Activated naive CD8-positive, alpha-beta T cell treated with anti-CD3 and anti-CD28 coated beads for 36 hours (primary cell): Measurements from ENCODE around the gene LRBA. TPM values are rescaled to one million over a fixed set of nuclear protein-coding genes. Genes with fewer than 3 reads are reported as not detected.

ENCODE experiments used
- DNase-seq: peaks from one replicate; pipeline ENCODE4 v3.0.0; 2021
- H3K27ac Mint-ChIP-seq: one replicate; pipeline ENCODE4 v1.8.0; 2022; ENCODE audit warnings: mild to moderate bottlenecking, moderate library complexity, mixed read lengths
- H3K27me3 Mint-ChIP-seq: one replicate; pipeline ENCODE4 v1.8.0; 2022; ENCODE audit warnings: mild to moderate bottlenecking, mixed read lengths
- H3K36me3 Mint-ChIP-seq: one replicate; pipeline ENCODE4 v1.8.0; 2021; ENCODE audit warnings: mild to moderate bottlenecking, mixed read lengths
- H3K4me1 Mint-ChIP-seq: one replicate; pipeline ENCODE4 v1.8.0; 2021; ENCODE audit warnings: mixed read lengths
- H3K4me3 Mint-ChIP-seq: one replicate; pipeline ENCODE4 v1.8.0; 2022; ENCODE audit warnings: mild to moderate bottlenecking, moderate library complexity, mixed read lengths
- H3K9me3 Mint-ChIP-seq: one replicate; pipeline ENCODE4 v1.8.0; 2022; ENCODE audit warnings: mixed read lengths
- total RNA-seq, 2 experiments: library from RNA; stranded (reverse); gene quantifications; one replicate each; pipeline ENCODE4 v1.2.3, GENCODE V29; 2021

The LRBA gene
- total RNA-seq, 2 experiments from 2014 or later = 52.5 to 61.2 TPM

DNA sequence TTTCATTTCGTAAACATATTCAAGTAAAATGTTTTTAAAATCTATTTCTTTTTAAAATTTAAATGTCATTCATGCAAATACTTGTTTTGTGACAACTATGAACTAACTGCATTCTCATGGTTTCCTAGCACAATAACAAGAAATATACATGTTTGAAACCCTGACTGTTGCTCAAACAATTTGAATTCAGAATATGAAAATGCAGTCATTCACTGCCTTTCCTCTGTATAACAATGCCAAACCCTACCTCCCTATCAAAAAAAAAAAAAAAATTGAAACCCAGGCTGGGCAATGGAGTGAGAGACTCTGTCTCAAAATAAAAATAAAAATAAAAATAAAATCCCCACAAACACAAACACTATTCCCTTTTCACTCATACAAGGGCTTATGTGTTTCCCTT lies 391.0 kb downstream of the LRBA start:
- H3K4me3 Mint-ChIP-seq = no peak overlapping the region
- no peak for DNase-seq
- H3K36me3 Mint-ChIP-seq = peaks cover 9% of the 10 kb centered on the region
- no peaks in the 10 kb centered on the region for H3K27me3 Mint-ChIP-seq
- H3K9me3 Mint-ChIP-seq = no peaks in the 10 kb centered on the region
- peaks cover 3% of the 10 kb centered on the region for H3K4me1 Mint-ChIP-seq
- no peak overlapping the region for H3K27ac Mint-ChIP-seq

DNA sequence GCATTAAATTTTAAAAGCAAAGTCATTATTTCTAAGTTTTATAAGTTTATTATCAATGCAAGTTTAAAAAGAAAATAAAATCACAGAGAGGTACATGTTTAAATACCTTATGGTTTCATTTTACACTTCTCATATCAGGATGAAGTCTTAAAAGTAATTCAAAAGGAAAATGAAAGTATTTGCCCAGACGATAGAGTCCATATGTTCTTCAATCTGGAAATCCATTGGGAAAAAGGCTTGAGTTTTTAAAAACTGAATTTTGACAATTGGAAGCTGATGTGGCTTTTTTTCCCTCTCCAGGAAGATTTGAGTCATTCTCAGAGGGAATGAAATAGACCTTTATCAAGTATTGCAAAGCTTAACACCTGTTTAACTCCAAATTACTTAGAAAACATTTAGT lies 396.0 kb downstream of the LRBA start:
- Mint-ChIP-seq H3K27me3 (no peaks in the 10 kb centered on the region), H3K4me3 (no peak overlapping the region), H3K36me3 (peaks cover 13% of the 10 kb centered on the region), H3K9me3 (no peaks in the 10 kb centered on the region), H3K27ac (no peak overlapping the region), H3K4me1 (peaks cover 3% of the 10 kb centered on the region)
- no peak for DNase-seq

DNA sequence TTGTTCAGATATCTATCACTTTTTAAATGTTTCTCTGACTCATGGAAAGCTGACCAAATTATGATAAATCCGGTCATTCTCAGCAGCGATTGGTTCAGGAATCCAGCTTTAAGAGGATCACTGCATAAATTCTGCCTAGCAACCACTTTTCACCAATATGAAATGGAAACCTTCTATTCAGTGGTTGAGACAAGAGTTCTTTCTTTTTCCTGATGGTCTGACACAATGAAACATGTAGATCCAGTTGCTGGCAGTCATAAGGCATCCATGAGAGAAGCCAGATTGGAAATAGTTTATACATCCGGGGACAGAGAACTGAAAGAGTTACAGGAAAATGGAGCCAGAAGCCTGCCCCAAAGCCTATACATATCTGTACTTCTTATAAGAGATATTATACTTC lies 406.0 kb downstream of the LRBA start:
- H3K4me3 Mint-ChIP-seq = no peak overlapping the region

DNA sequence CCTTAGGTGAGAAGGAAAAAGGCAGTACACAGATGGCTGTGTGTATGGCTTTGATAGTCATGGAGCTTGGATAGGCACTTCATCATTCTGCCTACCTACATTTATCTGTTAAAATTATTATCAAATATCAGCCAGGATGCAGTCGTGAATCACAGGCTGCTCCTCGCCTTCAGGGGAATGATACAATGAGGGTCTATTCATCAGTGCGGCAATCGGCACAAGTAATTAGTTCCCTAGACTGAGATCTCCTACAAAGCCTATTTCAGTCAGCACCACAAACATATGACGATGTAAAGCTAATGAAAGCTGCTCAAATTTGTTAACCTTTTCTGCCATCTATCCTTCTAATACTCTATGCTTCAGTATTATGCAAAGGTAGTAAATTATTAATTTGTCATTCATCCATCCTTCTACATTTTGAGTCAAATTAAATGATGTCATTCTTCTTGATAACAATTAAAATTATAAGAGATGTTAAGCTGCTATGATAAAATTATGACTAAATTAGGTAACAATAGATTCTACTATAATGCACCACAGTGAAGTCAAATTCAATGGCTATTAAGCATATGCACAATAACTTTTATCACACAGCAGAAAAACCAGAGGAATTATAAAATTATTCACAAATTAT lies 414.2 kb downstream of the LRBA start:
- H3K9me3 Mint-ChIP-seq = no peaks in the 10 kb centered on the region
- no peaks in the 10 kb centered on the region for H3K27me3 Mint-ChIP-seq
- no peaks in the 10 kb centered on the region for H3K4me1 Mint-ChIP-seq
- no peak overlapping the region for H3K27ac Mint-ChIP-seq
- no peak overlapping the region for H3K4me3 Mint-ChIP-seq
- no peak for DNase-seq
- peaks cover 10% of the 10 kb centered on the region for H3K36me3 Mint-ChIP-seq

More for the DNA sequence above, 406.0 kb downstream of the LRBA start:
- Mint-ChIP-seq H3K4me1 (no peaks in the 10 kb centered on the region), H3K27ac (no peak overlapping the region), H3K9me3 (no peaks in the 10 kb centered on the region), H3K27me3 (no peaks in the 10 kb centered on the region), H3K36me3 (peaks cover 19% of the 10 kb centered on the region)
- DNase-seq = no peak

DNA sequence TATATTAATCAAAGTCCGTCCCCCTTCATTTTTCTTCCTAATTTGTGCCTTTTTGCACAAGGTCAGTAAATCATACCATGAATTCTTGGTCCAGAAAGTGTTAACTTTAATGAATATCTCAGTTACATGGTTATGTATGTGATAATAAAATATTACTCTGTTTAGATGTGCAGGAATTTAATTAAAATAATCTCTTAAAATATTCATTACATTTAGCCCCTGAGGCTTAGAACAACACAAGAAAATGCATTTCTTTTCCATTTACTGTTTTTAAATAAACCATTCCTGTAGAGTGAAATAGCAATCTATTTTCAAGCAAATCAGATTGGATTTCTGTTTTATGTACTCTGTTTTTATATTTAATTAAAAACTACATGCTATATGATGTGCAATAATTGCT lies 415.5 kb downstream of the LRBA start:
- H3K36me3 Mint-ChIP-seq = peaks cover 10% of the 10 kb centered on the region
- no peak for DNase-seq
- H3K9me3 Mint-ChIP-seq = no peaks in the 10 kb centered on the region
- H3K27ac Mint-ChIP-seq = no peak overlapping the region
- H3K4me3 Mint-ChIP-seq = no peak overlapping the region
- no peaks in the 10 kb centered on the region for H3K4me1 Mint-ChIP-seq
- no peaks in the 10 kb centered on the region for H3K27me3 Mint-ChIP-seq

DNA sequence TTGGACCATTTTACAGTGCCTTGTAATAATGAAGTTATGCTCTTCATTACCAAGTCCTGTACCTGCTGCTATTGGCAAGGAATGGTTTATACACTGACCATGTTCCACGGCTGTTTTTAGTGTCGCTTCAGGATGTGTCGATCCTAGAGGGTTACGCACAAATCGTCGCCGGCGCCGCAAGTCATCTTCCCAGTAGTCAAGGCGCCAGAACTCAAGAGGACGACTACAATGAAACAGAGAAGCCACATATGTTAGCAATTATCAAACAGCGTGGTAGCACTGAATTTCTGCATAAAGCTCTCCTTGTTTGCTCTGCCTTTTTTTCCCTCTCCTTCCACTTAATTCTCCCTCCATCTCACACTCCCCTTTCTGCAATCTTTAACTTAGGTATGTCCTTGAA lies 416.2 kb downstream of the LRBA start:
- Mint-ChIP-seq H3K27ac (no peak overlapping the region), H3K36me3 (peaks cover 10% of the 10 kb centered on the region), H3K27me3 (no peaks in the 10 kb centered on the region), H3K4me1 (no peaks in the 10 kb centered on the region), H3K9me3 (no peaks in the 10 kb centered on the region), H3K4me3 (no peak overlapping the region)
- no peak for DNase-seq

DNA sequence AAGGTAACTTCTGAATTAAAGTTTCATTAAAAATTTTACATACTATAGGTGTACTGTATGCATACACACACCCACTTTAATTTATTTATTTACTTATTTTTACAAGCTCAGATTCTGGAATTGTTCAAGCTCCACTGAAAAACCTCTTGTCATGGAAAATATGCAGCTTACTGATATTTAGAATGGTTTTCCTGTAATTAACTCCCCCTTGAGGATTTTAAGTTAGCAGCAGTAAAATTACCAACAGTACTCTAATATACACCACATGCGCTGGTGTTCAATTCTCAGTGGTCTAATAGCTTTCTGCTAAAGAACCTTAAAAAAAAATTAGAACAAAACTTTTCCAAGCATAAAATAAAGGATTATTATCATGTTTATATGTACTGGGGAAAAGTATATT lies 421.1 kb downstream of the LRBA start:
- no peak for DNase-seq
- Mint-ChIP-seq H3K27ac (no peak overlapping the region), H3K4me3 (no peak overlapping the region), H3K36me3 (peaks cover 8% of the 10 kb centered on the region), H3K9me3 (no peaks in the 10 kb centered on the region), H3K4me1 (no peaks in the 10 kb centered on the region), H3K27me3 (no peaks in the 10 kb centered on the region)

DNA sequence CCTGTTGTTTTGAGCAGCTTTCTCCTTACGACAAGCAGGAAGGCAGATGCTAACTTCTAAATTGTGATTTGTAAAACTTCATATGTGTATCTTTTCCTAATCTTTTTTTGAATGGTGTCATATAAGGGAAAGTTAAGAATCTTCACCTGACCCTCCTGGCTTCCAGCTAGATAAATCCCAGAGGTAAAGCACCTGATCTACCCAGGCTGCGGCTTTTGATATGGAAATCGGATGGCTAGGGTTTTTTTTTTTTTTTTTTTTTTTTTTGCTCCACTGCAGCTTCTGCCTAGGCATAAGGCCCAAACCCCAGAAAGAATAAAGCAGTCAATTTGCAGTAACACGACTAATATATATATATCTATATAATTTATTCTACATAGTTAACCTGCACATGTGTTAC lies 423.2 kb downstream of the LRBA start:
- H3K9me3 Mint-ChIP-seq = no peaks in the 10 kb centered on the region
- H3K4me1 Mint-ChIP-seq = no peaks in the 10 kb centered on the region
- DNase-seq = no peak
- no peaks in the 10 kb centered on the region for H3K27me3 Mint-ChIP-seq
- no peak overlapping the region for H3K4me3 Mint-ChIP-seq
- H3K36me3 Mint-ChIP-seq = peaks cover 9% of the 10 kb centered on the region
- H3K27ac Mint-ChIP-seq = no peak overlapping the region

DNA sequence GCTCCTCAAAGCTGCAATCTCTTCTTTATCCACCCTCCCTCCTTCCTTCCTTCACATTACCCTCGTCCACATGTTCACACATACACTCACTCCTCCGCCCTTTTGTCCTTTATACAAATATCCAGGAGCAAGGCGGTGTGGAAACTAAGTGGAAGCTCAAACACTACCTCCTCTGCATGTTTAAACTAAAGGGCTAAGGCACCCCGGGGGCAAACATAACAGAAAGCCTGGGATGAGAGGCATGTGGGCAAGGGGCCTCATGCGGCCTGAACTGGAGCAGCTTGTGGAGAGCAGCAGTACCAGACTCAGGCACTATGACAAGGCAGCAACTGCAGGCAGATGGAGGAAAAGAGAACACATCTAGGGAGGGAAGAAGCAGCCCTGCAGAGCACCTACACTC lies 423.7 kb downstream of the LRBA start:
- H3K4me1 Mint-ChIP-seq = no peaks in the 10 kb centered on the region
- peaks cover 9% of the 10 kb centered on the region for H3K36me3 Mint-ChIP-seq
- H3K27ac Mint-ChIP-seq = no peak overlapping the region
- no peak for DNase-seq
- H3K9me3 Mint-ChIP-seq = no peaks in the 10 kb centered on the region
- H3K4me3 Mint-ChIP-seq = no peak overlapping the region
- no peaks in the 10 kb centered on the region for H3K27me3 Mint-ChIP-seq

DNA sequence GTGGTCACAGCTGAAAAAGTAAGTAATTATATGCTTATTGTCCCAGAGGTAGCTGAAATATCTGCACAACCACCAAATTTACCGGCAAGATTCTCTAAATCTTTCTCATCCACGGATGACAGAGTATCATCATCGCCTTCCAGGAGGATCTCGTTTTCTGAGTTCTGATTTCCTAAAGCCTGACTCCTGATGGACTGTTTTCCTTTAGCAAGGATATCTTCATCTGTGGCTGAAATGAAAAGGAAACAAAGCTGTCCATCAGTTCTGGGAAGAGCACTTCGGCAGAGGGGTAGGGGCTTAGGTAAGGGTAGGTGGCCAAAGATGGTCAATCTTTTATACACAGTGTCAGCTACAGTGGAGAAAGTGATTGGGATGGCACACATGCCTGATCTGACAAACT lies 424.5 kb downstream of the LRBA start:
- Mint-ChIP-seq H3K9me3 (no peaks in the 10 kb centered on the region), H3K4me1 (no peaks in the 10 kb centered on the region), H3K27ac (no peak overlapping the region), H3K36me3 (peaks cover 14% of the 10 kb centered on the region), H3K27me3 (no peaks in the 10 kb centered on the region), H3K4me3 (no peak overlapping the region)
- DNase-seq = no peak

DNA sequence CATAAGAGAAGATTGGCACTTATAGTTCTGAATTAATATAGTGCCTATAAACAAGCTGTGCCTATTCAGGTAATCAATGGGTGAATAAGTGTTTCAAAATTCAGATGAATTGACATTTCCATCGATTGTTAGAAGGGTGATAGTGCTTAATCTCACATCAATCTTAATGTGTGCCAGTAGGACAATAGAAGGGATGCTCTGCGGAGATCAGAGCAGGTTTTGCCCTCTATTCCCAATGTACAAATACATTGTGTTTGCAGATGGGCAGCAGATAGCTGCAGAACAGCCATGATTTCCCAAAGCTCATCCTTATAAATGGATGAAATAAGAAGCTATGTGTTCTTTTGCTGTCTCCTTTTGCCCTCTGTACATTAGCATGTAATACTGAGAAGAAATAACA lies 425.9 kb downstream of the LRBA start:
- Mint-ChIP-seq H3K4me3 (no peak overlapping the region), H3K27me3 (no peaks in the 10 kb centered on the region), H3K27ac (no peak overlapping the region), H3K36me3 (peaks cover 19% of the 10 kb centered on the region), H3K9me3 (peaks cover 1% of the 10 kb centered on the region), H3K4me1 (no peaks in the 10 kb centered on the region)
- DNase-seq = no peak

DNA sequence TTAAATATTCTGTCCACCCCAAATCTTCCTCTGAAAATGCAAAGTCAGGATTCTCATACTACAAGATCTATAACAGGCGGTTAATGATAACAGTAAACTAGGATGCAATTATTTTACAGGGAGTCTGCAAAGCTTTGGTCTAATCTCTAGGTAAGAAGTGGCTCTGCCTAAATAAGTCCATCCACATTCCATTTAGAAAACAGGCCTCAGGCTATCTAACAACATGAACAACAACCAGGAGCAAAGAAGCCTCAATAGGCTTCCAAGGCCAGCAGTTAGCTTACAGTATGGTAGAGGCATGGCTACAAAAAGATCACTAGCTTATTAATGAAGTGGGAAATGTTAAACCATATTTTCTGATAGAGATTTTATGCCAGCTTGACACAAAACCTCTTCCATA lies 426.8 kb downstream of the LRBA start:
- no peak overlapping the region for H3K4me3 Mint-ChIP-seq
- no peak for DNase-seq

DNA sequence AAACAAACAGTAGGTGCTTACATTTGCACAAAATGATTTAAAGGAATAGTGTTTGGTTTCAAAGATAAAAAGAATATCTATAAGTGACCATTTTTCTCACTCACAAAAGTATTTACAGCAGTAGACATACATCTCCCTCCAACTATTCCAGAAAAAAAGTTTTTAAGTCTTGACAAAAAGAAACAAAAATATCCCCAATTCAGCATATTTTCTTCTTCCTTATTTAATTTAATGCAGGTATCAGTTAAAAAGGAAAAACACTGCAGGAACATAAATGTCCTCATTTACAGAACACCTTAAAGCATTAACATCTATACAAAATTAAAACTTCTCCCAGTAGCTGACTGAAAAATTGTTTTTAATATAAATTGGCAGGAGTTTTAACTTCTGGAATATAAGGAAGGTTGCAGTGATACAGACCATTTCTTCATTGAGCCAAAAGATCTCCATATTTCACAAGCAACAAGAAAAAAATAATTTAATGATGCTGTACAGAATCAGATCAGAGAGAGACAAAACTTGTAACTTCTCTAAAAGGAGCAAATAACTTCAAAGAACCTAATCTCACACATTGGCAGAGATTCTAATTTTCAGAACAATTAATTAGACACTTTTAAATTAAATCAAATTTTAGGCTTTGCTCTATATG lies 428.8 kb downstream of the LRBA start:
- DNase-seq = no peak
- peaks cover 48% of the 10 kb centered on the region for H3K36me3 Mint-ChIP-seq
- no peak overlapping the region for H3K4me3 Mint-ChIP-seq
- H3K27ac Mint-ChIP-seq = no peak overlapping the region
- peaks cover 2% of the 10 kb centered on the region for H3K9me3 Mint-ChIP-seq
- H3K4me1 Mint-ChIP-seq = no peaks in the 10 kb centered on the region
- H3K27me3 Mint-ChIP-seq = no peaks in the 10 kb centered on the region

More for the DNA sequence above, 426.8 kb downstream of the LRBA start:
- no peaks in the 10 kb centered on the region for H3K4me1 Mint-ChIP-seq
- no peak overlapping the region for H3K27ac Mint-ChIP-seq
- peaks cover 28% of the 10 kb centered on the region for H3K36me3 Mint-ChIP-seq
- H3K9me3 Mint-ChIP-seq = peaks cover 2% of the 10 kb centered on the region
- H3K27me3 Mint-ChIP-seq = no peaks in the 10 kb centered on the region

DNA sequence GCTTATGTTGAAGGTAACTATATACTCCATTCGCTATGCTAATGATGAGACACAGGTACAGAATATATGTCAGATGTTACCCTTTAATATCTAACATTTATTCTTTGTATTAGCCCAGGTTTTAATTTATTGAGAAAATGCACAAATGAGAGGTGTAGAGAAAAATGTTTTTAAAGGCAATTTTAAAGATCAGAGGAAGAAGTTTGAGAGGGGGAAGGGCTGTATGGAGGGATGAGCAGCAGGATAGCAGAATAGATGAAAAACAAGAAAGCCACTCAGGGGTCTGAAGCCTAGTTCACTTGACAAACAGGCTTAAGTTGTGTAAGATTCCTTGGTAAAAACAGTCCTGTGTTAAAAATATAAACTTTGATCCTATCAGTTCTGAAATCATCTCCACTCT lies 429.5 kb downstream of the LRBA start:
- no peaks in the 10 kb centered on the region for H3K27me3 Mint-ChIP-seq
- no peak overlapping the region for H3K4me3 Mint-ChIP-seq
- DNase-seq = no peak
- peaks cover 2% of the 10 kb centered on the region for H3K9me3 Mint-ChIP-seq
- no peaks in the 10 kb centered on the region for H3K4me1 Mint-ChIP-seq
- H3K27ac Mint-ChIP-seq = no peak overlapping the region
- H3K36me3 Mint-ChIP-seq = peaks cover 48% of the 10 kb centered on the region

DNA sequence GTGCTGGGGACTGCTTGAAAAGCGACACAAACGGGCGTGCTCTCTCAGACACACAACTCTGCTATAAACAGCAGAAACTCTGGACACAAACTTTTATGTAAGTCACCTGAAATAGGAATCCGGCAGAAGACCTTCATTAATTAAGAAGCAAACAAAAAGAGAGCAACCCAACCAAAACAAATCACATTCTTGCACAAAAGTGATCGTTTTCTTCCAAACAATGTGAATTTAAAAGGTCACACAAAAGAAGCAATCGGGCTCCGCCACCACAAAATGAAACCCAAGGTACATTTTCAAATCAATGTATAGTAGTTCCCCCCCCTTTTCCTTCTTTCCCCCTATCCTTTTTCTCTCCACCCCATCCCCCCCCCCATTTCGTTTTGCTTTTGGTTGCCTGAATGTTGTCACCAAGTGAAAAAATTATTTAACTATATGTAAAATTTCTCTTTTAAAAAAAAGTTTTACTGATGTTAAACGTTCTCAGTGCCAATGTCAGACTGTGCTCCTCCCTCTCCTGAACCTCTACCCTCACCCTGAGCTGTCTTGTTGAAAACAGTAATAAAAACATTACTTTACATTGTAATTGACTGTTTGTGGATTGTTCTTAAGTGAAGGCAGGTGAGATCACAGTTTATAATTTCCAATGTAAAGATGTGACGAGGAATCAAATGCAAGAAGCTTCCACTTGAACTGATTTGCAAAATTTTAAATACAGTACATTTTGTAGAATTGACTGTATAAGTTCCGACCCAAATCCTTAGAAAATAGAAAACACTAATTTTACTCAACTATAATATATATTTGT lies 430.8 kb downstream of the LRBA start:
- Mint-ChIP-seq H3K36me3 (peaks cover 57% of the 10 kb centered on the region), H3K4me1 (no peaks in the 10 kb centered on the region), H3K4me3 (no peak overlapping the region), H3K27ac (no peak overlapping the region), H3K9me3 (peaks cover 2% of the 10 kb centered on the region), H3K27me3 (no peaks in the 10 kb centered on the region)
- DNase-seq = no peak
